HG02973 (cell line): ENCODE results near the gene FOXI1.

ENCODE experiments used
- ATAC-seq: cut with Tn5 transposase; IDR thresholded peaks from one replicate; pipeline ENCODE4 v1.9.1; 2021; ENCODE audit warnings: moderate library complexity; ENCODE audit not compliant: unreplicated experiment

FOXI1 gene

GRCh38 chr5:170105642-170106611 lies at the start of gene FOXI1:
Gene FOXI1, plus strand, starts transcription at chr5:170105897. Its CDS starts 61 bp downstream, at chr5:170105958.
- no peak for ATAC-seq

- no peak for ATAC-seq
Observed at GRCh38 chr5:170056561-170057267, 49.0 kb upstream of the FOXI1 start.

GRCh38 chr5:170057311-170057710 lies 48.4 kb upstream of the FOXI1 start:
- no peak for ATAC-seq

- ATAC-seq, result no peak
Observed at GRCh38 chr5:170059221-170059620, 46.5 kb upstream of the FOXI1 start.

- ATAC-seq, result no peak
Observed at GRCh38 chr5:170067152-170067551, 38.5 kb upstream of the FOXI1 start.

- ATAC-seq, result no peak
Observed at GRCh38 chr5:170067574-170068170, 38.0 kb upstream of the FOXI1 start.

GRCh38 chr5:170069512-170069911 lies 36.2 kb upstream of the FOXI1 start:
- ATAC-seq, result no peak

- ATAC-seq, result no peak
Observed at GRCh38 chr5:170070556-170071412, 34.9 kb upstream of the FOXI1 start.

GRCh38 chr5:170071748-170072147 lies 33.9 kb upstream of the FOXI1 start:
- no peak for ATAC-seq

- ATAC-seq, result no peak
Observed at GRCh38 chr5:170075696-170076095, 30.0 kb upstream of the FOXI1 start.

GRCh38 chr5:170076211-170076610 lies 29.5 kb upstream of the FOXI1 start:
- no peak for ATAC-seq

- ATAC-seq, result no peak
Observed at GRCh38 chr5:170076739-170077138, 29.0 kb upstream of the FOXI1 start.

GRCh38 chr5:170077526-170077925 lies 28.2 kb upstream of the FOXI1 start:
- no peak for ATAC-seq

- no peak for ATAC-seq
Observed at GRCh38 chr5:170078458-170078857, 27.2 kb upstream of the FOXI1 start.

- ATAC-seq, result no peak
Observed at GRCh38 chr5:170078931-170079330, 26.8 kb upstream of the FOXI1 start.

GRCh38 chr5:170080217-170080616 lies 25.5 kb upstream of the FOXI1 start:
- no peak for ATAC-seq

- ATAC-seq, result no peak
Observed at GRCh38 chr5:170080786-170081445, 24.8 kb upstream of the FOXI1 start.

- ATAC-seq, result no peak
Observed at GRCh38 chr5:170081616-170082015, 24.1 kb upstream of the FOXI1 start.

GRCh38 chr5:170082701-170083100 lies 23.0 kb upstream of the FOXI1 start:
- no peak for ATAC-seq

GRCh38 chr5:170087168-170087817 lies 18.4 kb upstream of the FOXI1 start:
- ATAC-seq, result no peak
